GM12891 (cell line): ENCODE results near the gene BAD.

ENCODE experiments used
- DNase-seq: peaks from one replicate; pipeline ENCODE4 v3.0.0; 2011; ENCODE audit warnings: low spot score; ENCODE audit not compliant: insufficient read length
- FAIRE-seq: peaks from 2 replicates; lab custom pipeline; 2011; peaks lifted over from hg19 to GRCh38; lab: Jason Lieb, UNC
- PAX5 ChIP-seq: IDR thresholded peaks from 2 replicates; pipeline ENCODE4 v1.6.1; 2011; ENCODE audit warnings: low read length, moderate library complexity, mild to moderate bottlenecking; ENCODE audit not compliant: insufficient read depth, severe bottlenecking
- POLR2A ChIP-seq: IDR thresholded peaks from 2 replicates; pipeline ENCODE4 v1.6.1; 2011; ENCODE audit warnings: low read depth, low read length, control low read depth
- POLR2AphosphoS5 ChIP-seq: IDR thresholded peaks from 2 replicates; pipeline ENCODE4 v1.6.1; 2011; ENCODE audit warnings: low read depth, low read length, control low read depth
- POU2F2 ChIP-seq: IDR thresholded peaks from 2 replicates; pipeline ENCODE4 v1.6.1; 2011; ENCODE audit warnings: low read depth, mild to moderate bottlenecking, control low read depth, low read length, moderate library complexity
- SPI1 ChIP-seq: IDR thresholded peaks from 2 replicates; pipeline ENCODE4 v1.6.1; 2011; ENCODE audit warnings: low read depth, low read length, control low read depth
- TAF1 ChIP-seq: IDR thresholded peaks from 2 replicates; pipeline ENCODE4 v1.6.1; 2011; ENCODE audit warnings: low read depth, low read length, control low read depth

Gene BAD

GRCh38 chr11:64259533-64260067 is 24.9 kb downstream of the BAD start:
- DNase-seq: no peak
- no peak for FAIRE-seq
- no peak for TF ChIP-seq POLR2A
- no peak for TF ChIP-seq POLR2AphosphoS5
- TF ChIP-seq PAX5: no peak
- no peak for TF ChIP-seq TAF1
- TF ChIP-seq SPI1: no peak
- no peak for TF ChIP-seq POU2F2

GRCh38 chr11:64258946-64259532 is 25.4 kb downstream of the BAD start:
- DNase-seq: no peak
- no peak for TF ChIP-seq PAX5
- no peak for TF ChIP-seq SPI1
- no peak for TF ChIP-seq POU2F2
- TF ChIP-seq POLR2AphosphoS5: no peak
- no peak for TF ChIP-seq TAF1
- TF ChIP-seq POLR2A: no peak
- no peak for FAIRE-seq

DNA sequence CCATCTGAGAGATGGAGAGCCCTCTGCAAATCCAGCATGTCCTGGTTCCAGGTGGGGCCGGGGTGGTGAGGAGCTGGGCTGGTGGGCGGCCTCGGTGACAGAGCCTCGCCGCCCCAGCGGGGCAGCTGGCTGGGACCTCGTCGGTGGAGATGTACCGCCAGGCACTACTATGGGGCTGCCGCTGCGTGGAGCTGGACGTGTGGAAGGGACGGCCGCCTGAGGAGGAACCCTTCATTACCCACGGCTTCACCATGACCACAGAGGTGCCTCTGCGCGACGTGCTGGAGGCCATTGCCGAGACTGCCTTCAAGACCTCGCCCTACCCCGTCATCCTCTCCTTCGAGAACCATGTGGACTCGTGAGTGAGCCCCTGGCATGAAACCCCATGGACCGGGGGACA is 26.1 kb downstream of the BAD start:
- TF ChIP-seq POLR2A: no peak
- TF ChIP-seq POU2F2: no peak
- TF ChIP-seq PAX5: no peak
- no peak for TF ChIP-seq POLR2AphosphoS5
- TF ChIP-seq TAF1: no peak
- TF ChIP-seq SPI1: no peak
- DNase-seq (no peak), FAIRE-seq (no peak)

DNA sequence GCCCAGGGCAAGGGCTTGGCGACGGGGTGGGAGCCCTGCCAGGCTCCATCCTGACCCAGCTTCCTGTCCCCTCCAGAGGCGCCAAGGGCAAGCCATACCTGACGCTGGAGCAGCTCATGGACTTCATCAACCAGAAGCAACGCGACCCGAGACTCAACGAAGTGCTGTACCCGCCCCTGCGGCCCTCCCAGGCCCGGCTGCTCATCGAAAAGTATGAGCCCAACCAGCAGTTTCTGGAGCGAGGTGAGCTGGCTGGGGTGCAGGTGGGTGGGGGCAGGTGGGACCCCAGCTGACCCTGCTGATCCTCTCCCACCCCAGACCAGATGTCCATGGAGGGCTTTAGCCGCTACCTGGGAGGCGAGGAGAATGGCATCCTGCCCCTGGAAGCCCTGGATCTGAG is 28.2 kb downstream of the BAD start:
- DNase-seq (no peak), FAIRE-seq (no peak)
- TF ChIP-seq POLR2A (no peak), PAX5 (no peak), SPI1 (no peak), TAF1 (no peak), POLR2AphosphoS5 (no peak), POU2F2 (no peak)

DNA sequence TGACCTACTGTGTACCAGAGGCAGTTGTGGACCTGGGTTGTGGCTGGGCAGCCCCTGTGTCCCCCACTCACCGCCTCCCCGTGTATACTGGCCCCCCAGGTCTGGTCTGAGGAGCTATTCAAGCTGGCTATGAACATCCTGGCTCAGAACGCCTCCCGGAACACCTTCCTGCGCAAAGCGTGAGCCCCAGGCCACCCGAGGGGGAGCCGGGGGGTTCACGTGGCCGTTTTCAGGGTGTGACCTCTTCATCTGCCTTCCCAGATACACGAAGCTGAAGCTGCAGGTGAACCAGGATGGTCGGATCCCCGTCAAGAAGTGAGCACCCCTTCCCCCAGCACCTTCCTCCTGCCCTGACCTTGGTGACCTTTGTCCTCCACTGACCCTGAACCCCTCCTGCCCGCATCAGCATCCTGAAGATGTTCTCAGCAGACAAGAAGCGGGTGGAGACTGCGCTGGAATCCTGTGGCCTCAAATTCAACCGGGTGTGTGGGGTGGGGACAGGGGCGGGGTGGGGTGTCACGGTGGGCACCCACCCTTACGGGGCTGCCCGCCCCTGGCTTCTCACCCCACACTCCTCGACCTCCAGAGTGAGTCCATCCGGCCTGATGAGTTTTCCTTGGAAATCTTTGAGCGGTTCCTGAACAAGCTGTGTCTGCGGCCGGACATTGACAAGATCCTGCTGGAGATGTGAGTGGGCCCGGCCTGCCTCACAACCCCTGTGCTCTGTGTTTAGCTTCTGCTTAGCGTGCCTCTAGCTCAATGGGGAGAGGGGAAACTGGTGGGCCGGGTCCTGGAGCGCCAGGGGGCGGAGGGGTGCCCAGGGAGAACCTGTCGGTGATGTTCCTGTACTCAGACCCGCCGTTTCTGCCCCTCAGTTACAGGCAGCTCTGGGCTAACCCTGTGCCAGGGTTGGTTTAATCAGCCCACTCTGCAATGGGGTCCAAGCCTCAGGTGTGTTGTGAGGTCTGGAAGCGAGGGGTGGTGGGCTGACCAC is 29.0 kb downstream of the BAD start:
- FAIRE-seq: no peak
- DNase-seq: no peak
- TF ChIP-seq POLR2A (no peak), PAX5 (no peak), POU2F2 (no peak), TAF1 (no peak), POLR2AphosphoS5 (no peak), SPI1 (no peak)

- TF ChIP-seq POLR2A: no peak
- no peak for TF ChIP-seq TAF1
- no peak for TF ChIP-seq SPI1
- TF ChIP-seq POU2F2: no peak
- no peak for TF ChIP-seq POLR2AphosphoS5
- no peak for TF ChIP-seq PAX5
- FAIRE-seq (no peak), DNase-seq (no peak)
Observed at GRCh38 chr11:64254326-64254725, 30.1 kb downstream of the BAD start.

DNA sequence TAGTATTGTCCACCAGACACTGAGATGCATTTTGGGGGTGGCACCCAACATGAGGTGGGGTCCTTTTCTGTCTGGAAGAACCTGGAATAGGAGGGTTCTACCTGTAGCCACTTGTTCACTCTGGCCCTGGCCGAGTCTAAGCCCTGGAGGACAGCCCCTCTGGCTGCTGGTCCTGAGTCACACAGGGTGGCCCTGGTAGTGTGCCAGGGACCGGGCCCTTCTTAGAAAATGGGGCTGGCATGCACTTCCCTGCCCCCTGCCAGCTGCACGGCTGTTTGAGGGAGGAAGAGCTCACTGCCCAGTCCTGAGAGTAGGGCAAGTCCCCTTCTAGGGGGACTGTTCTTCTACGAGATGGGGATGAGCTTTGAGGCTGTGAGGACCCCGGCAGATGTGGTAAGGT is 31.0 kb downstream of the BAD start:
- TF ChIP-seq TAF1 (no peak), SPI1 (no peak), PAX5 (no peak), POLR2A (no peak), POLR2AphosphoS5 (no peak), POU2F2 (no peak)
- FAIRE-seq: no peak

GRCh38 chr11:64253043-64253442 is 31.4 kb downstream of the BAD start:
- FAIRE-seq: no peak
- TF ChIP-seq POLR2AphosphoS5: no peak
- no peak for TF ChIP-seq TAF1
- no peak for TF ChIP-seq POLR2A
- no peak for TF ChIP-seq POU2F2
- TF ChIP-seq SPI1: no peak
- no peak for TF ChIP-seq PAX5
- DNase-seq: no peak

More for the DNA sequence above, 31.0 kb downstream of the BAD start:
- DNase-seq: no peak
